Measurements from ENCODE around the gene PRRX2.
"Not testable (repeated sequence)": the region's sequence is repeated elsewhere in the genome, so short reads cannot be mapped to it uniquely, and the experiment has no call there.

PRRX2 gene

DNA sequence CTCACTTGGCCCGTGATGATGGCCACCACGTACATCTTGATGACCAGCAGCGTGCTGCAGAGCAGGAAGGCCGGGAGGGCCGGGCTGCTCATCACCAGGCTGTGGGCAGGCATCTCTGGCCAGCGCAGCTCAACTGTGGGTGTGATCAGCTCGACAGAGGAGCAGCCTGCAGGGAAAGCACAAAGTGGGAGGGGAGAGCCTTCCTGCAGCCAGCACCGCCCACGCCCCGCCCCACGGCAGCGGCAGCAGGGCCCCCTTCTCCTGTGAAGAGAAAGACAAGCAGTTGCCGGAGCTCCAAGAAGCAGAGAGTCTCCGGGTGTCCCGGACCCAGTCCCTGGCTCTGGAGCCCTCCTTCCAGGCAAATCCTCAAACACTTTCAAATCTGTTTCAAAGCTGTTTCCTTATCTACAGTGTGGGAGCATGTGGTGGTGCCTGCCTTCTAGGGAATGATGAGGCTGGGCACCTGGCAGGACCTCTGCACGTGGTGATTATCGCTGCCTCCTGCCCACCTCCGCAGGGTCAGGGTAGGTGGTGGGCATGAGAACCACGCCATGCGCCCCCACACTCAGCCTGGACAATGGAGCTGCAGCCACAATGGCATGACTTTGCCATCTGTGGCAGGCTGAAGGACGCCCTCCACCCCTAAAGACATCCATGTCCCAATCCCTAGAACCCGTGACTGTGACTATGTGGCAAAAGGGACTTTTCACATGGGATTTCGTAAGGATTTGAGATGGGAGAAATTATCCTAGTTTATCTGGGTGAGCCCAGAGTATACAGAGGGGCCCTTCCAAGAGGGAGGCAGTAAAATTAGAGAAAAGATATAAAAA, 87.7 kb downstream of the PRRX2 start, which contains the start of gene PTGES:
PTGES (minus strand) TSS at position 143 of the 830 bp plus-strand sequence; CDS start at position 113, 30 bp downstream.
- Mint-ChIP-seq H3K9me3 (no peaks in the 10 kb centered on the region), H3K27ac (peak within 1 kb of the TSS in 1 of 2 donors; percentile 28), H3K27me3 (peaks cover 24% of the 10 kb centered on the region), H3K4me1 (peaks cover 33% of the 10 kb centered on the region), H3K4me3 (peak within 1 kb of the TSS; percentile 64 to 76)
- ATAC-seq (peak; percentile 86), DNase-seq (peak; percentile 55 to 64)

DNA sequence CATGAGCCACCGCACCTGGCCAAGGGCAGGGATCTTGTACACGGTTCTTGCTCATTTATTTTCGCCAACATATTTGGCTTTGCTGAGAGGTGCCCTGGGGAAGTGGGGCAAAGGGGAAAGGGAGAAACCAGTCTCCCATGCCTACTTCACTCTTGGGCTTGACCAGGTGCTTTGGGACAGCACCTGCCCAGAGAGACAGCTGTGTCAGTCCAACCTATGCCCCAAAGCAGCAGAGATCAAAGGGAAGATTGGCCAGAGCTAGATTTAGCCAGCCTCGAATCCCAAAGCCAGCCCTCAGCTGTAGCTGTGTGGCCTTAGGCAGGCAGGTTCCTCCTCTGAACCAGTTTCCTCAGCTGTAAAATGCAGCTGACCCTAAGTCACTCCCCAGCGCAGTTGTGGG, 89.7 kb downstream of the PRRX2 start:
- H3K27me3 Mint-ChIP-seq, result peaks cover 29% of the 10 kb centered on the region
- no peak for ATAC-seq
- no peak overlapping the region for H3K27ac Mint-ChIP-seq
- peaks cover 33% of the 10 kb centered on the region for H3K4me1 Mint-ChIP-seq
- DNase-seq, result no peak
- no peak overlapping the region for H3K4me3 Mint-ChIP-seq
- H3K9me3 Mint-ChIP-seq, result no peaks in the 10 kb centered on the region

DNA sequence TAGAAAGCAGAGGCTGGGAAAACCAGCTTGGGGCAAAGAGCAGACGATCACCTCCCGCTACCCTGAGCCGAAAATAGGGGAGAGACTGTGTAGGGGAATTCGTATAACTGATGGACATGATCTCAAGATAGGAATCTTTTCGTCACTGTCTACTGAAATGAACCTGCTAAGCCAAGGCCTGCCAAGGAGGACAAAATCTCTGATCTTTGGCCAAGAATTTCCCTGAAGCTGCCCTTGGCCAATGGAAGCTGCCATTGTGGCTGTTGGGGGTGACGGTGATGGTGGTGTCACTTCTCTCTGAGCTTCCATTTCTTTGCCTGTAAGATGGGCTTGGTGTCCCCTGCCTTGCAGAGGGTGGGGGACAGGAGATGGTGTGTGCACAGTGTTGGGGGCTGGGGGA, 90.7 kb downstream of the PRRX2 start:
- no peak overlapping the region for H3K27ac Mint-ChIP-seq
- H3K9me3 Mint-ChIP-seq, result no peaks in the 10 kb centered on the region
- H3K4me1 Mint-ChIP-seq, result peaks cover 33% of the 10 kb centered on the region
- H3K27me3 Mint-ChIP-seq, result peaks cover 29% of the 10 kb centered on the region
- DNase-seq (no peak), ATAC-seq (no peak)
- no peak overlapping the region for H3K4me3 Mint-ChIP-seq

DNA sequence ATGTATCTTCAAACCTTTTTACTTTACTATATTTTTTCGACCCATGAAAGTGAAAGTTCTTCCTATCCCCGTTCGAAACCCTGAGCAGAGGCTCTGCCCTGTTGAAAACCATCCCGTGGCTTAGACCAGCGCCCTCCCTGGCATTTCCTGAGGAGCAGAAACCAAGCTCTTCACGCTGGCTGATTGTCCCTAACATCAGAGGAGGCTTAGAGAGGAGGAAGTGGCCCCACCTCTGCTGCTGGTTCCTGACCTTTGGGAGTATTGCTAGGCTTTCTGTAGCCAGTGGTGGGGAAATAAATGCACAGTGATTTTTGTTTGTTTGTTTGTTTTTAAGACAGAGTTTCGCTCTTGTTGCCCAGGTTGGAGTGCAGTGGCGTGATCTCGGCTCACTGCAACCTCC, 91.6 kb downstream of the PRRX2 start:
- Mint-ChIP-seq H3K27me3 (peaks cover 29% of the 10 kb centered on the region), H3K4me3 (no peak overlapping the region), H3K27ac (no peak overlapping the region), H3K9me3 (no peaks in the 10 kb centered on the region), H3K4me1 (peaks cover 30% of the 10 kb centered on the region)
- ATAC-seq (no peak), DNase-seq (no peak)

DNA sequence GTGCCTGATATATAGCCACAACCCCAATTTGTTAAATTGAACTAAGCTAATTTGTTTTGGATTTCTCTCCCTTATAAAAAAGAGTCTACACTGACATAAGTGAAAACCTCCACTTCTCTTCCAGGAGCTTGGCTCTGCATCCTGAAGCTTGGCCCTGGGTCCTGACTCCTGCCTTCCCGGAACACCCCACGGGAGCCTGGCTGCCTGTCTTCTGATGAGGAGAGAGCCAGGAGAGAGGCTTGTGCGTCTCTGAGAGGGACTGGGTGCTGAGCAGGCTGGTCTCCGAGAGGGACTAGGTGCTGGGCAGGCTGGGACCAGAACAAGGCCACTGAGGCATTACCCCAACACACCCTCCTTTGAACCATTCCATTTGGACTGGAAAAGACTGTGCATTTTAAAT, 93.9 kb downstream of the PRRX2 start:
- Mint-ChIP-seq H3K4me1 (peaks cover 17% of the 10 kb centered on the region), H3K9me3 (no peaks in the 10 kb centered on the region), H3K4me3 (no peak overlapping the region), H3K27ac (no peak overlapping the region), H3K27me3 (peaks cover 11% of the 10 kb centered on the region)
- ATAC-seq (no peak), DNase-seq (no peak)

DNA sequence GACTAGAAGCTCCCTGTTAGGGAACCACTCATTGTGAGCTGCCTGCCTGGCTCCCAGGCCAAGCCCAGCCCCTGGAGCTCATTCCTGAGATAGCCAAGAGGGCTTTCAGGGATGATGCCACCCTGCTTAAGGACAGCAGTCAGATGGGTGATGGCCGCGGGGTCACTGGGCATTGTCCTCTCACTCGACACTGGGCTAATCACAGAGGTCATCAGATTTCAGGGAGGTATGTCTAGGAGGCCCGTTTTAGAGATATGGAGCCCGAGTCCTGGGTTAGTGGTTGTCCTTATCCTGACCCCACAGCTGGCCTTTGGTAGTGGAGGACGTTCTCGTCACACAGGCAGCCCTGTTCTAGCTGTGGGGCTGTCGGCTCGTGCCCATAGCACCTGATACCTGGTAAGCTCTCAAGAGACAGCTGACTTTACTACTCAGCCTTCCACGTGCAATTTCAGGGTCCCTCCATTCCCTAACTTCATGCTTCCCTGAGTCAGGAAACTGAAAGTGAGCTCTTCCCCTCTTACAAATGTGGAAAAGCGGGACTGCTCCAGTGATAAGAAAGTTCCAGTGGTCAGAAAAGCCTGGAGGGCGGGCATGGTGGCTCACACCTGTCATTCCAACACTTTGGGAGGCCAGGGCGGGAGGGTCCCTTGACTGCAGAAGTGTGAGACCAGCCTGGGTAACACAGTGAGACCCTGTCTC, 94.5 kb downstream of the PRRX2 start:
- Mint-ChIP-seq H3K27me3 (peaks cover 9% of the 10 kb centered on the region), H3K27ac (no peak overlapping the region), H3K9me3 (no peaks in the 10 kb centered on the region), H3K4me3 (no peak overlapping the region), H3K4me1 (peaks cover 17% of the 10 kb centered on the region)
- DNase-seq (no peak), ATAC-seq (no peak)

DNA sequence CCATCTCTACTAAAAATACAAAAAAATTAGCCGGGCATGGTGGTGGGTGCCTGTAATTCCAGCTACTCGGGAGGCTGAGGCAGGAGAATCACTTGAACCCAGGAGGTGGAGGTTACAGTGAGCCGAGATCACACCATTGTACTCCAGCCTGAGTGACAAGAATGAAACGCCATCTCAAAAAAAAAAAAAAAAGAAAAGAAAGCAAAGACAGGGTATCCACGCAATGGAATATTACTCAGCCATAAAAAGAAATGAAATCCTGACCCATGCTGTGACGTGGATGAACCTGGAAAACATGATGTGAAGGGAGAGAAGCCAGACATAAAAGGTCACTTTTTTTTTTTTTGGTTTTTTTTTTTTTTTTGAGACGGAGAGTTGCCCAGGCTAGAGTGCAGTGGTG, 95.3 kb downstream of the PRRX2 start:
- H3K27me3 Mint-ChIP-seq, H3K4me3 Mint-ChIP-seq, H3K9me3 Mint-ChIP-seq, ATAC-seq, DNase-seq: not testable (repeated sequence)
- Mint-ChIP-seq H3K27ac (peak overlapping the region in 1 of 2 donors; percentile 71), H3K4me1 (peaks cover 17% of the 10 kb centered on the region)

- ATAC-seq, result no peak
- peaks cover 17% of the 10 kb centered on the region for H3K4me1 Mint-ChIP-seq
These were observed 96.0 kb downstream of the PRRX2 start for GRCh38 chr9:129761293-129761900.

GRCh38 chr9:129761901-129762369, 96.5 kb downstream of the PRRX2 start:
- Mint-ChIP-seq H3K9me3 (no peaks in the 10 kb centered on the region), H3K4me1 (peaks cover 15% of the 10 kb centered on the region), H3K4me3 (no peak overlapping the region), H3K27ac (no peak overlapping the region), H3K27me3 (peaks cover 9% of the 10 kb centered on the region)
- DNase-seq, result no peak
- ATAC-seq, result no peak

More at GRCh38 chr9:129761293-129761900, 96.0 kb downstream of the PRRX2 start:
- no peaks in the 10 kb centered on the region for H3K9me3 Mint-ChIP-seq
- DNase-seq, result no peak
- no peak overlapping the region for H3K27ac Mint-ChIP-seq
- H3K4me3 Mint-ChIP-seq, result no peak overlapping the region
- peaks cover 9% of the 10 kb centered on the region for H3K27me3 Mint-ChIP-seq

- H3K9me3 Mint-ChIP-seq, DNase-seq, H3K4me1 Mint-ChIP-seq, H3K27me3 Mint-ChIP-seq, ATAC-seq, H3K4me3 Mint-ChIP-seq, H3K27ac Mint-ChIP-seq: not testable (repeated sequence)
These were observed 97.0 kb downstream of the PRRX2 start for GRCh38 chr9:129762370-129762984.

GRCh38 chr9:129762985-129763926, 97.8 kb downstream of the PRRX2 start:
- H3K9me3 Mint-ChIP-seq, result no peaks in the 10 kb centered on the region
- no peak overlapping the region for H3K4me3 Mint-ChIP-seq
- H3K27ac Mint-ChIP-seq, result no peak overlapping the region
- ATAC-seq (no peak), DNase-seq (no peak)
- H3K4me1 Mint-ChIP-seq, result peaks cover 2% of the 10 kb centered on the region
- H3K27me3 Mint-ChIP-seq, result peaks cover 3% of the 10 kb centered on the region

DNA sequence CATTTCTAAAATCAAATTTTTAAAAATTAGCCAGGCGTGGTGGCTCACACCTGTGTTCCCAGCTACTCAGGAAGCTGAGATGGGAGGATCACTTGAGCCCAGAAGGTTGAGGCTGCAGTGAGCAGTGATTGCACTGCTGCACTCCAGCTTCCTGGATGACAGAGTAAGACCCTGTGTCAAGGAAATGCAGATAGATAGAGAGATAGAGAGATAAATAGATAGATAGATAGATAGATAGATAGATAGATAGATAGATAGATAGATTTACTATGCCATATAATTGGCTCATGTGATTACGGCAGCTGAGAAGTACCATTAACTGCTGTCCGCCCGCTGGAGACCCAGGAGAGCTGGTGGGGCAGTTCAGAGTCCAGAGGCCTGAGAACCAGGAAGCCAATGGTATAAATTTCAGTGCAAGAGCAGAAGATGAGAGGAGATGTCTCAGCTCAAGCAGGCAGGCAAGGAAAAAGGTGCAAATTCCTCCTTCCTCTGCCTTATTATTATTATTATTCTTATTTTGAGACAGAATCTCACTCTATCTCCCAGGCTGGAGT, 100.4 kb downstream of the PRRX2 start:
- no peak overlapping the region for H3K27ac Mint-ChIP-seq
- H3K4me3 Mint-ChIP-seq, result no peak overlapping the region
- H3K27me3 Mint-ChIP-seq, result no peaks in the 10 kb centered on the region
- DNase-seq (no peak), ATAC-seq (no peak)
- H3K4me1 Mint-ChIP-seq, result no peaks in the 10 kb centered on the region
- H3K9me3 Mint-ChIP-seq, result no peaks in the 10 kb centered on the region

DNA sequence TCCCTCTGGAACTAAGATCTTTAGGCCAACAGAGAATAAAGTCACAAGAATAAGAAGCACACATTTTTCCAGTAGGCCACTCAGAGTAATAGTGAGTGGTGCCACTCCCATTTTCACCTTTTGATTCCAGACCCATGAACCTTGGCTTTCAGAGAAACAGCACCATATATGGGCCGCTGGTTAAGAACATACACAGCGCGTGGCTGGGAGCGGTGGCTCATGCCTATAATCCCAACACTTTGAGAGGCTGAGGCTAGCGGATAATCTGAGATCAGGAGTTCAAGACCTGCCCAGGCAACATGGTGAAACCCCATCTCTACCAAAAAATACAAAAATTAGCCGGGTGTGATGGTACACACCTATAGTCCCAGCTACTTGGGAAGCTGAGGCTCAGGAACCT, 103.0 kb downstream of the PRRX2 start:
- Mint-ChIP-seq H3K4me1 (no peaks in the 10 kb centered on the region), H3K4me3 (no peak overlapping the region), H3K27ac (no peak overlapping the region), H3K9me3 (no peaks in the 10 kb centered on the region), H3K27me3 (no peaks in the 10 kb centered on the region)
- DNase-seq, result no peak
- no peak for ATAC-seq

DNA sequence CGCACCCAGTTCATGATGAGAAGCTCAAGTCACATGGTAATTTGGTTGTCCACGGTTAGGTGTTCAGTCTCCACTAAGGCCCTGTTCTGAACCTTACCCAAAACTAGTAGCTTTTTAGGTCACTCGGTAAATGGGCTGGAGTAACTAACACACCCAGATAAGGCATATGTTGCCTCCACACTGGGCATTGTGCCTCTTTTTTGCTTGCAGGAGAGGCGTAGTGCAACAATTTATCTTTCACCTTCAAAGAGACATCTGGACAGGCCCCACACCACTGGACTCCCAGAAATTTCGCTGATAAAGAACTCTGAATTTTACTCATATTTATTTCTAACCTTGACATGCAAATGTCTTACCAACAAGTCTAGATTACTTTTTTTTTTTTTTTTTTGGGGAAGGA, 104.2 kb downstream of the PRRX2 start:
- Mint-ChIP-seq H3K9me3 (no peaks in the 10 kb centered on the region), H3K4me3 (no peak overlapping the region), H3K27ac (no peak overlapping the region), H3K4me1 (no peaks in the 10 kb centered on the region), H3K27me3 (no peaks in the 10 kb centered on the region)
- DNase-seq, result no peak
- no peak for ATAC-seq

All from stimulated activated naive CD8-positive, alpha-beta T cell treated with anti-CD3 and anti-CD28 coated beads, Interleukin-15, amount 100 ng/mL, for 72 hours (primary cell).